ENCODE data around the gene NOTCH1.

GRCh38 chr9:136537411-136537810 lies 8.4 kb downstream of the NOTCH1 start:
- TF ChIP-seq CTCF (IDR thresholded peaks at IDR 0.05) (no peak), POLR2A (IDR thresholded peaks at IDR 0.05) (no peak)
